Neural progenitor cell (in vitro differentiated cells): ENCODE results near the gene SMYD2. TPM values are rescaled to one million over a fixed set of nuclear protein-coding genes. Genes with fewer than 3 reads are reported as not detected.
A peak's percentile ranks its signal among the peaks of the same experiment; 100 is the strongest.

Source experiments
- DNase-seq: peaks from one replicate; pipeline ENCODE4 v3.0.0-alpha.2; 2016; ENCODE audit warnings: low spot score
- H2AFZ ChIP-seq: fragments of 200-600 bp; sonication (generic); replicated peaks from 2 replicates; pipeline ENCODE4 v1.6.1; 2016; ENCODE audit warnings: antibody characterized with exemption
- H3F3A ChIP-seq: fragments of 200-600 bp; sonication (generic); 2 replicates; pipeline ENCODE4 v1.6.1; 2016; ENCODE audit warnings: antibody characterized with exemption, low read depth
- H3K27ac ChIP-seq: fragments of 200-600 bp; sonication (generic); 2 replicates; pipeline ENCODE4 v1.5.1; 2016; ENCODE audit warnings: mild to moderate bottlenecking
- H3K27me3 ChIP-seq: fragments of 200-600 bp; sonication (generic); 2 replicates; pipeline ENCODE4 v1.6.1; 2016; ENCODE audit warnings: mild to moderate bottlenecking, moderate library complexity
- H3K36me3 ChIP-seq: fragments of 200-600 bp; sonication (generic); 2 replicates; pipeline ENCODE4 v1.5.1; 2016
- H3K4me1 ChIP-seq: fragments of 200-600 bp; sonication (generic); 2 replicates; pipeline ENCODE4 v1.6.1; 2016; ENCODE audit warnings: mixed run types
- H3K4me2 ChIP-seq: fragments of 200-600 bp; sonication (generic); 2 replicates; pipeline ENCODE4 v1.6.1; 2016
- H3K4me3 ChIP-seq: fragments of 200-600 bp; sonication (generic); 2 replicates; pipeline ENCODE4 v1.5.1; 2016
- H3K79me2 ChIP-seq: fragments of 200-600 bp; sonication (generic); 2 replicates; pipeline ENCODE4 v1.6.1; 2016; ENCODE audit warnings: low read depth
- H3K9ac ChIP-seq: fragments of 200-600 bp; sonication (generic); 2 replicates; pipeline ENCODE4 v1.6.1; 2016
- H3K9me3 ChIP-seq: fragments of 200-600 bp; sonication (generic); 2 replicates; pipeline ENCODE4 v1.5.1; 2016; ENCODE audit warnings: low read depth
- H4K20me1 ChIP-seq: fragments of 200-600 bp; sonication (generic); 2 replicates; pipeline ENCODE4 v1.6.1; 2016; ENCODE audit warnings: low read depth
- H3K27ac Mint-ChIP-seq: 3 replicates; pipeline ENCODE4 v1.8.0; 2021; ENCODE audit warnings: mixed read lengths
- H3K27me3 Mint-ChIP-seq: 2 replicates; pipeline ENCODE4 v1.8.0; 2022; ENCODE audit warnings: low read depth, mild to moderate bottlenecking, inconsistent platforms, moderate library complexity, mixed read lengths; ENCODE audit not compliant: insufficient read depth
- H3K36me3 Mint-ChIP-seq: 3 replicates; pipeline ENCODE4 v1.8.0; 2021; ENCODE audit warnings: mixed read lengths
- H3K4me1 Mint-ChIP-seq: 3 replicates; pipeline ENCODE4 v1.8.0; 2021; ENCODE audit warnings: mixed read lengths
- H3K4me3 Mint-ChIP-seq: 3 replicates; pipeline ENCODE4 v1.8.0; 2021; ENCODE audit warnings: mild to moderate bottlenecking, moderate library complexity, mixed read lengths
- H3K9me3 Mint-ChIP-seq: 3 replicates; pipeline ENCODE4 v1.8.0; 2020; ENCODE audit warnings: mixed read lengths
- CTCF ChIP-seq: fragments of 200-600 bp; sonication (generic); IDR thresholded peaks from 2 replicates; pipeline ENCODE4 v1.5.1; 2017; ENCODE audit warnings: antibody characterized with exemption, mild to moderate bottlenecking
- EZH2 ChIP-seq: fragments of 200-600 bp; sonication (generic); IDR thresholded peaks from 2 replicates; pipeline ENCODE4 v1.6.1; 2017; ENCODE audit warnings: antibody characterized with exemption, mild to moderate bottlenecking, moderate library complexity
- EZH2phosphoT487 ChIP-seq: fragments of 200-600 bp; sonication (generic); IDR thresholded peaks from 2 replicates; pipeline ENCODE4 v1.6.1; 2017; ENCODE audit warnings: antibody characterized with exemption
- total RNA-seq: library from RNA; depleted of rRNA; stranded (reverse); fragments of >200 nt; gene quantifications from 2 replicates; pipeline ENCODE4 v1.2.3, GENCODE V29; 2015; ENCODE audit warnings: low replicate concordance

SMYD2 gene
- total RNA-seq, 1 donor from 2014 or later = 20.5 TPM

DNA sequence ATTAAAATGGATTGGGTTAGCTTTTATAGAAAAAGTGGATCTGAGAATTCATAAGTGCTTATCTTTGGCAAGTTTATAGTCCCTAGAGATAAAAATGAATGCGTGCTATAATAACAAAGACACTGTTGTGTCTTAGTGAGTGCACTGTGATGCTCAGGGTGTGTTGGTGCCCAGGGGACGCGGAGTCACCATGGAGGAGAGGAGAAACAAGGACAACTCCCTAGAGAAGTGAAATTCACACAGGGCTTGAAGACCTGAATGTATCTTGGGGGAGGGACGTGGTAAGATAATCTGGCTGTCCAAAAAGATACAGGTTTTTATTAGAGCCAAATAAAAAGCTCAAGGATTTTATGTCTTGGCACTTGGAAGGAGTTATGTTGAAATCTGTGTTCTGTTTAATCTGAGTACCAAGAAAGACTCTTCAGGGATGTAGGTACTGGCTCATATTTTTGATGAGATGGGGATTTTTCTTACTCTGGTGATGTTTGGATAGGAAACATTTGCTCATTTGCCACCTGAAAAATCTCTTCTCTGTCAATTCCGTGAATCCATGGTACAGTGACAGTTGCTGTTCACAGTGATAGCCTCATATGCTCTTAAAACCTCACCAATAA, 9.6 kb downstream of the SMYD2 start:
- peaks cover 6% of the 10 kb centered on the region for H4K20me1 ChIP-seq
- no peak for DNase-seq
- H3F3A ChIP-seq = peaks cover under 1% of the 10 kb centered on the region
- no peak overlapping the region for H3K27ac ChIP-seq
- Mint-ChIP-seq H3K27ac (no peak overlapping the region), H3K36me3 (no peaks in the 10 kb centered on the region), H3K27me3 (peaks cover 2% of the 10 kb centered on the region), H3K4me3 (no peak overlapping the region), H3K4me1 (peaks cover 39% of the 10 kb centered on the region), H3K9me3 (no peaks in the 10 kb centered on the region)
- peaks cover 19% of the 10 kb centered on the region for H3K4me1 ChIP-seq
- no peaks in the 10 kb centered on the region for H3K36me3 ChIP-seq
- H3K79me2 ChIP-seq = no peaks in the 10 kb centered on the region
- H3K9ac ChIP-seq = no peak overlapping the region
- H2AFZ ChIP-seq = no peak overlapping the region
- H3K9me3 ChIP-seq = no peaks in the 10 kb centered on the region
- no peak overlapping the region for H3K4me2 ChIP-seq
- peaks cover 25% of the 10 kb centered on the region for H3K27me3 ChIP-seq
- no peak overlapping the region for H3K4me3 ChIP-seq
- TF ChIP-seq CTCF (no peak), EZH2phosphoT487 (no peak), EZH2 (no peak)

DNA sequence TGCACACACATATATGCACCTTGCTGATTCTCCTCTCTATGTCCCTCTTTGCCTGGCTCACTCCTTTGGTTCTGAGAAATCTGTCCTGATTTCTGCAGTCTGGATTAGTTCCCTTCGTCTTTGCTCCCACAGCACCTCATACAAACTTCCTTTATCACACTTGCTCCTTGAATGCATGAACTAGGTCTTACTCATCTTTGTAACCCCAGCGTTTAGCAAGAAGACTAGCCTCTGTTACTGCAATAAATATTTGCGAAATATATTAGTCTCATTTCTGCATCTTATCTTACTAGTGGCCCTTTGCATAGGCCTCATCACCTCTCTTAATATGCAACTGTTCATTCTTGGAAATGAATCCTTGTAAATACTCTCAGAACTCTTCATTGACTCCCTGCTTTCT, 11.4 kb downstream of the SMYD2 start:
- H3K27ac ChIP-seq = no peak overlapping the region
- H3K27ac Mint-ChIP-seq = no peak overlapping the region
- peaks cover 25% of the 10 kb centered on the region for H3K27me3 ChIP-seq
- no peak overlapping the region for H3K4me2 ChIP-seq
- no peaks in the 10 kb centered on the region for H3K36me3 Mint-ChIP-seq
- H3K79me2 ChIP-seq = no peaks in the 10 kb centered on the region
- peaks cover 6% of the 10 kb centered on the region for H4K20me1 ChIP-seq
- H2AFZ ChIP-seq = no peak overlapping the region
- H3K4me1 Mint-ChIP-seq = peaks cover 57% of the 10 kb centered on the region
- no peak overlapping the region for H3K4me3 ChIP-seq
- H3K27me3 Mint-ChIP-seq = no peaks in the 10 kb centered on the region
- H3K4me1 ChIP-seq = peaks cover 31% of the 10 kb centered on the region
- no peaks in the 10 kb centered on the region for H3K9me3 ChIP-seq
- peaks cover 6% of the 10 kb centered on the region for H3F3A ChIP-seq
- H3K9me3 Mint-ChIP-seq = no peaks in the 10 kb centered on the region
- no peak overlapping the region for H3K4me3 Mint-ChIP-seq
- no peak for TF ChIP-seq EZH2phosphoT487
- no peak for TF ChIP-seq EZH2
- no peaks in the 10 kb centered on the region for H3K36me3 ChIP-seq
- DNase-seq = no peak
- H3K9ac ChIP-seq = no peak overlapping the region

- peaks cover 30% of the 10 kb centered on the region for H3K4me1 Mint-ChIP-seq
- H3K4me3 Mint-ChIP-seq = no peak overlapping the region
- Histone ChIP-seq H3F3A (peaks cover 6% of the 10 kb centered on the region), H3K4me2 (peak overlapping the region; percentile 59), H3K36me3 (no peaks in the 10 kb centered on the region), H3K27ac (no peak overlapping the region), H3K4me3 (no peak overlapping the region), H3K9me3 (no peaks in the 10 kb centered on the region), H3K9ac (no peak overlapping the region), H2AFZ (no peak overlapping the region), H3K79me2 (no peaks in the 10 kb centered on the region), H4K20me1 (no peaks in the 10 kb centered on the region), H3K4me1 (peaks cover 21% of the 10 kb centered on the region), H3K27me3 (peaks cover 5% of the 10 kb centered on the region)
- no peaks in the 10 kb centered on the region for H3K36me3 Mint-ChIP-seq
- no peak overlapping the region for H3K27ac Mint-ChIP-seq
- TF ChIP-seq CTCF (no peak), EZH2 (no peak), EZH2phosphoT487 (no peak)
- no peak for DNase-seq
- H3K27me3 Mint-ChIP-seq = no peaks in the 10 kb centered on the region
- H3K9me3 Mint-ChIP-seq = peaks cover 3% of the 10 kb centered on the region
These were observed 15.0 kb downstream of the SMYD2 start for GRCh38 chr1:214295934-214296333.
